ENCODE results near the gene STXBP6.

The STXBP6 gene

GRCh38 chr14:24850072-24850471 is 199.9 kb downstream of the STXBP6 start:
- CTCF ChIA-PET, result no interaction called here
- TF ChIP-seq ZNF843 (tag by site-specific recombination; IDR thresholded peaks at IDR 0.05) (no peak), GLI2 (tag by site-specific recombination; IDR thresholded peaks at IDR 0.05; ENCODE audit: borderline replicate concordance, low read depth) (no peak), ZNF48 (tag by site-specific recombination; IDR thresholded peaks at IDR 0.05) (no peak), ZNF488 (tag by site-specific recombination; IDR thresholded peaks at IDR 0.05) (no peak), GLIS1 (tag by site-specific recombination; IDR thresholded peaks at IDR 0.05) (no peak), ZNF670 (tag by site-specific recombination; IDR thresholded peaks at IDR 0.05; ENCODE audit: low read depth) (no peak), ZNF280C (tag by site-specific recombination; IDR thresholded peaks at IDR 0.05) (no peak), ZNF510 (tag by site-specific recombination; IDR thresholded peaks at IDR 0.05; ENCODE audit: insufficient replicate concordance) (no peak), ZNF626 (tag by site-specific recombination; IDR thresholded peaks at IDR 0.05) (no peak)
- H3K27ac ChIP-seq (ENCODE audit: extremely low read depth, low read depth, low read length), result no peak overlapping the region
- H3K4me3 ChIP-seq (ENCODE audit: low read depth, low read length), result no peak overlapping the region
- no peaks in the 10 kb centered on the region for H3K9me3 ChIP-seq (ENCODE audit: control insufficient read depth, insufficient read depth, low read depth, low read length)
- H3K36me3 ChIP-seq (ENCODE audit: control insufficient read depth in 2 of 2, insufficient read depth in 1 of 2, low read length in 2 of 2), result peaks cover 0 to 6% of the 10 kb centered on the region in 2 experiments; a peak in 1 of 3 replicates
- H3K4me1 ChIP-seq (ENCODE audit: control insufficient read depth, insufficient read depth, low read length), result peaks cover 21% of the 10 kb centered on the region
- POLR2A ChIA-PET, result no interaction called here

GRCh38 chr14:24849471-24849870 is 200.5 kb downstream of the STXBP6 start:
- H3K9me3 ChIP-seq (ENCODE audit: control insufficient read depth, insufficient read depth, low read depth, low read length), result no peaks in the 10 kb centered on the region
- peaks cover 21% of the 10 kb centered on the region for H3K4me1 ChIP-seq (ENCODE audit: control insufficient read depth, insufficient read depth, low read length)
- no peak overlapping the region for H3K4me3 ChIP-seq (ENCODE audit: low read depth, low read length)
- ChIA-PET POLR2A (no interaction called here), CTCF (no interaction called here)
- peaks cover 0 to 6% of the 10 kb centered on the region in 2 experiments; a peak in 1 of 3 replicates for H3K36me3 ChIP-seq (ENCODE audit: control insufficient read depth in 2 of 2, insufficient read depth in 1 of 2, low read length in 2 of 2)
- no peak for TF ChIP-seq ZNF514 (tag by site-specific recombination; IDR thresholded peaks at IDR 0.05)
- TF ChIP-seq ZBTB6 (tag by site-specific recombination; IDR thresholded peaks at IDR 0.05), result no peak
- TF ChIP-seq ZNF18 (tag by site-specific recombination; IDR thresholded peaks at IDR 0.05), result no peak
- TF ChIP-seq ZNF561 (tag by site-specific recombination; IDR thresholded peaks at IDR 0.05; ENCODE audit: borderline replicate concordance), result no peak
- no peak for TF ChIP-seq ZNF670 (tag by site-specific recombination; IDR thresholded peaks at IDR 0.05; ENCODE audit: low read depth)
- TF ChIP-seq ZSCAN5A (tag by site-specific recombination; IDR thresholded peaks at IDR 0.05), result no peak
- no peak overlapping the region for H3K27ac ChIP-seq (ENCODE audit: extremely low read depth, low read depth, low read length)

Data from HEK293 (cell line).